ENCODE measurements around the gene FAM241B. TPM values are rescaled to one million over a fixed set of nuclear protein-coding genes. Genes with fewer than 3 reads are reported as not detected.

The FAM241B gene
- total RNA-seq, 1 donor from 2014 or later: 5.0 TPM

- intact Hi-C loops (cut with DNase I): no loop called here
- no peak for ATAC-seq
- H3K36me3 ChIP-seq: no peaks in the 10 kb centered on the region
- no peak for TF ChIP-seq CTCF (IDR thresholded peaks at IDR 0.05)
- H3K4me3 ChIP-seq: no peak overlapping the region
- H3K4me1 ChIP-seq: no peaks in the 10 kb centered on the region
- H3K27me3 ChIP-seq (ENCODE audit: low read depth): no peaks in the 10 kb centered on the region
- no peak overlapping the region for H3K27ac ChIP-seq
- no peak for DNase-seq
- H3K9me3 ChIP-seq: no peaks in the 10 kb centered on the region
These were observed 11.3 kb upstream of the FAM241B start for GRCh38 chr10:69618746-69619145.

GRCh38 chr10:69619626-69620025 lies 10.4 kb upstream of the FAM241B start:
- H3K27me3 ChIP-seq (ENCODE audit: low read depth): no peaks in the 10 kb centered on the region
- intact Hi-C loops (cut with DNase I): no loop called here

GRCh38 chr10:69620625-69621024 lies 9.4 kb upstream of the FAM241B start:
- DNase-seq: no peak
- Histone ChIP-seq H3K4me3 (no peak overlapping the region), H3K9me3 (no peaks in the 10 kb centered on the region), H3K4me1 (no peaks in the 10 kb centered on the region), H3K36me3 (no peaks in the 10 kb centered on the region), H3K27me3 (ENCODE audit: low read depth) (no peaks in the 10 kb centered on the region), H3K27ac (no peak overlapping the region)
- no peak for ATAC-seq
- intact Hi-C loops (cut with DNase I): no loop called here
- no peak for TF ChIP-seq CTCF (IDR thresholded peaks at IDR 0.05)

More at GRCh38 chr10:69619626-69620025, 10.4 kb upstream of the FAM241B start:
- H3K27ac ChIP-seq: no peak overlapping the region
- TF ChIP-seq CTCF (IDR thresholded peaks at IDR 0.05): no peak
- no peaks in the 10 kb centered on the region for H3K36me3 ChIP-seq
- ATAC-seq (no peak), DNase-seq (no peak)
- no peaks in the 10 kb centered on the region for H3K4me1 ChIP-seq
- no peak overlapping the region for H3K4me3 ChIP-seq
- H3K9me3 ChIP-seq: no peaks in the 10 kb centered on the region

- no peak for TF ChIP-seq CTCF (IDR thresholded peaks at IDR 0.05)
- Histone ChIP-seq H3K4me1 (no peaks in the 10 kb centered on the region), H3K9me3 (no peaks in the 10 kb centered on the region), H3K27me3 (ENCODE audit: low read depth) (no peaks in the 10 kb centered on the region), H3K4me3 (no peak overlapping the region), H3K27ac (no peak overlapping the region), H3K36me3 (no peaks in the 10 kb centered on the region)
- ATAC-seq: no peak
- intact Hi-C loops (cut with DNase I): no loop called here
- DNase-seq: no peak
These were observed 5.7 kb upstream of the FAM241B start for GRCh38 chr10:69624245-69624786.

GRCh38 chr10:69626826-69627225 lies 3.2 kb upstream of the FAM241B start:
- H3K27me3 ChIP-seq (ENCODE audit: low read depth): no peaks in the 10 kb centered on the region
- no peak overlapping the region for H3K27ac ChIP-seq
- ATAC-seq (no peak), DNase-seq (no peak)
- no peaks in the 10 kb centered on the region for H3K36me3 ChIP-seq
- H3K4me3 ChIP-seq: no peak overlapping the region
- H3K4me1 ChIP-seq: peaks cover 15% of the 10 kb centered on the region
- intact Hi-C loops (cut with DNase I): no loop called here
- H3K9me3 ChIP-seq: no peaks in the 10 kb centered on the region
- TF ChIP-seq CTCF (IDR thresholded peaks at IDR 0.05): no peak

GRCh38 chr10:69628891-69629290 lies 1.2 kb upstream of the FAM241B start:
- DNase-seq (no peak), ATAC-seq (no peak)
- H3K36me3 ChIP-seq: no peaks in the 10 kb centered on the region
- H3K27me3 ChIP-seq (ENCODE audit: low read depth): no peaks in the 10 kb centered on the region
- no peak overlapping the region for H3K27ac ChIP-seq
- no peaks in the 10 kb centered on the region for H3K9me3 ChIP-seq
- H3K4me1 ChIP-seq: peaks cover 15% of the 10 kb centered on the region
- intact Hi-C loops (cut with DNase I): no loop called here
- no peak for TF ChIP-seq CTCF (IDR thresholded peaks at IDR 0.05)
- H3K4me3 ChIP-seq: no peak overlapping the region

Measured in lower lobe of right lung (tissue), 2 donors.